ENCODE measurements around the gene TUBB8. TPM values are rescaled to one million over a fixed set of nuclear protein-coding genes. Genes with fewer than 3 reads are reported as not detected.
"Not testable (repeated sequence)": the region's sequence is repeated elsewhere in the genome, so short reads cannot be mapped to it uniquely, and the experiment has no call there.

The TUBB8 gene
- total RNA-seq, 1 donor from 2014 or later, result not detected

DNA sequence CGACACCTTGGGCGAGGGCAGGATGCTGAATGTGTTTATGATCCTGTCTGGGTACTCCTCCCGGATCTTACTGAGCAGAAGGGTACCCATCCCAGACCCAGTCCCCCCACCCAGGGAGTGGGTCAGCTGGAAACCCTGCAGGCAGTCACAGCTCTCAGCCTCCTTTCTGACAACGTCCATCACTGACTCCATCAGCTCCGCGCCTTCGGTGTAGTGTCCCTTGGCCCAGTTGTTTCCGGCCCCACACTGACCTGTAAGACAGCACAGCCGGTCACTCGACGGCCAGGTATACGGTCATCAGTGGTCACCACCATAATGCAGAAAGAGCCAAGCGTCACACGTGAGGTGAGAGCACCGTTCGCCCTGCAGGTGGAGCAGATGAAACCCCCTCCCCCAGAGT is 1.2 kb downstream of the TUBB8 start:
- DNase-seq (ENCODE audit: low read depth, low spot score), result not testable (repeated sequence)

DNA sequence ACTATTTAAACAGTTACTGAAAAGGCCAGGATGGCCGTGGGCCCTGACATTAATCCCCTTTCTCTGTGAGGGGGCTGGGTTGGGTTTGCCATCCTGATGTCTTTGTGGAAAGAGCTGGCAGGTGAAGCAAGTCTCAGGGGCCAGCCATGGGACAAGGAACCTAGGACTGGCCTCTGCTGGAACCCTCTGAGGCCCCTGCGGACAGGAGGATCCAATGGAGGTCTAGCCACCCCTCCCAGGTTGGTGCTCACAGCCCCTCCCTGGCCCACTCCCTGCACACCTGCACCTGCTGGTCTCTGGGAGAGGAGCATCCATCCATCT is 35.8 kb downstream of the TUBB8 start:
- DNase-seq (ENCODE audit: low read depth, low spot score), result not testable (repeated sequence)

DNA sequence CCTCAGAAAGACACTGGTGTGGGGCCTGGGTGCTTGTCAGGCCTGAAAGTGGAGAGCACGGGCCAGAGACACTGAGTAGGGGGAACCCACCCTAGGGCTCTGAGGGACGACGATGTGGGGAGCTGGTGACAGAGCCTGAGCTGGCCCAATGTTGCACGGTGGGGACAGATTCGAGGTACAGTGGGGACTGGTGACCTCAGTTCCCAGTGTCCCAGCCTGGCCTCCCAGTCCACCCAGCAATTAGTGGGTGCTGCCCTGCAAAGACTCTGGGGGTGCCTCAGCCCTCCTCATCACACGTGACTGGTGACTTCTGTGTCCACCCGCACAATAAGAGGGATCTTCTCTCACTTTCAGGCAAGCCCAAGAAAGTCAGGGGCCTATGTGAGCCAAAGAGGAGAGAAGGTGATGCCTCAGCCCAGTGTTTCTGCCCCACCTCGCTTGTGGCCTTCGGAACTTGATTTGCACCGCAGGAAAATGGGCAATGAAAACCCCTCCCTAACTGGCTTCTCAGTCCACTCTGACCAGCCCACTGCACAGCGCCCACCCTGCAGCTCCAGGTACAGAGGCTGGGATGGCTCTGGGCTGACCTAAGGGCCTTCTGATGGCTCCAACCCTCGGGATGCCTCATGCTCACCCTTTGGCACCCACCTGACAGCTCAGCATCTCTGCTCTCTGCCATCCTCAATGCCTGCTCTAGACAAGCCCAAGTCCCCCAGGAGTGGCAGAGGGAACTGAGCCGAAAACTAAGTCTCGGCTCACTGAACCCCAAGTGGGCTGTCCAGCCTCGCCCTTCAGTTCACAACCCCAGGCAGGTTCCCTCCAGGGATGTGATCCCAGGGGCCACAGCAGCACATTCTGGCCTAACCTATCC is 36.4 kb downstream of the TUBB8 start:
- DNase-seq (ENCODE audit: low read depth, low spot score), result not testable (repeated sequence)

DNA sequence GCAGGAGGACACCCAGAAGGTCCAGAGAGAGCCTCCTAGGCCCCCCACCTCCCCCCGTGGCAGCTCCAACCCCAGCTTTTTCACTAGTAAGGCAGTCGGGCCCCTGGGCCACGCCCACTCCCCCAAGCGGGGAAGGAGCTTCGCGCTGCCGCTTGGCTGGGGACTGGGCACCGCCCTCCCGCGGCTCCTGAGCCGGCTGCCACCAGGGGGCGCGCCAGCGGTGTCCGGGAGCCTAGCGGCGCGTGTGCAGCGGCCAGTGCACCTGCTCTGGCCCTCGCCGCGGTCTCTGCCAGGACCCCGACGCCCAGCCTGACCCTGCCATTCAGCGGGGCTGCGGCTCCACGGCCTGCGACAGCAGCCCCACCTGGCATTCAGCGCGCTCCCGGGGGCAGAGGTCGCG is 37.8 kb downstream of the TUBB8 start:
- not testable (repeated sequence) for DNase-seq (ENCODE audit: low read depth, low spot score)

DNA sequence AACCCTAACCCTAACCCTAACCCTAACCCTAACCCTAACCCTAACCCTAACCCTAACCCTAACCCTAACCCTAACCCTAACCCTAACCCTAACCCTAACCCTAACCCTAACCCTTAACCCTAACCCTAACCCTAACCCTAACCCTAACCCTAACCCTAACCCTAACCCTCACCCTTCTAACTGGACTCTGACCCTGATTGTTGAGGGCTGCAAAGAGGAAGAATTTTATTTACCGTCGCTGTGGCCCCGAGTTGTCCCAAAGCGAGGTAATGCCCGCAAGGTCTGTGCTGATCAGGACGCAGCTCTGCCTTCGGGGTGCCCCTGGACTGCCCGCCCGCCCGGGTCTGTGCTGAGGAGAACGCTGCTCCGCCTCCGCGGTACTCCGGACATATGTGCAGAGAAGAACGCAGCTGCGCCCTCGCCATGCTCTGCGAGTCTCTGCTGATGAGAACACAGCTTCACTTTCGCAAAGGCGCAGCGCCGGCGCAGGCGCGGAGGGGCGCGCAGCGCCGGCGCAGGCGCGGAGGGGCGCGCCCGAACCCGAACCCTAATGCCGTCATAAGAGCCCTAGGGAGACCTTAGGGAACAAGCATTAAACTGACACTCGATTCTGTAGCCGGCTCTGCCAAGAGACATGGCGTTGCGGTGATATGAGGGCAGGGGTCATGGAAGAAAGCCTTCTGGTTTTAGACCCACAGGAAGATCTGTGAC is 38.7 kb downstream of the TUBB8 start:
- DNase-seq (ENCODE audit: low read depth, low spot score), result not testable (repeated sequence)

Other genes with a start within 250 kb of the TUBB8 start
- 53.2 and 59.6 TPM in 2 replicates for gene ZMYND11, start 86.2 kb upstream of the TUBB8 start, total RNA-seq

Data from pulmonary artery endothelial cell (primary cell).